Measurements from ENCODE around the gene PGM2. TPM values are rescaled to one million over a fixed set of nuclear protein-coding genes. Genes with fewer than 3 reads are reported as not detected.

PGM2 gene
- total and polyA plus RNA-seq, 10 of the 15 experiments (the other 5 are each of a cell fraction or from before 2014, with no cell fraction given), result 11.9 to 41.7 (median 37.1) TPM

DNA sequence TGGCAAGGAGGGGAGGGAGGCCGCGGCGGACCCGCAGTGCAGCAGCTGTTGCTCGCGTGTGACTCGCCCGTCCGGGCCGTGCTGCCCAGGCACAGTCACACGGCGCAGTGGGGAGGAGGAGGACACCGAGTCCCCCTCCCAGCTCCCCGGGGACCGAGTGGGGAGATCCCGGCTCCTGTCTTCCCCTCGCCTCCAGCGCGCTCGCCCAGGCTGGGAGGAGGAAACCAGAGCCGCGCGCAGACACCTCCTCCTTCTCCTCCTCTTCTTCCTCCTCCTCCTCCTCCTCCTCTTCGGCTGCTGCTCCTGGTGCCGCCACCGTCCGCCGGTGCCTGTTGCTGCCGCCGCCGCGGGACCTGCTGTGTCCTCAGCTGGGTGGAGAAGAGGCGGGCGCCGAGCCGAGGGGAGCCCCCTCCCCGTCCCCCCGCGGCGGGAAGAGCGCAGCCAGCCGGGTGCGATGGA lies 64.3 kb downstream of the PGM2 start, which contains the start of gene TBC1D1 (continued):
- TF ChIP-seq, protein P1, sequence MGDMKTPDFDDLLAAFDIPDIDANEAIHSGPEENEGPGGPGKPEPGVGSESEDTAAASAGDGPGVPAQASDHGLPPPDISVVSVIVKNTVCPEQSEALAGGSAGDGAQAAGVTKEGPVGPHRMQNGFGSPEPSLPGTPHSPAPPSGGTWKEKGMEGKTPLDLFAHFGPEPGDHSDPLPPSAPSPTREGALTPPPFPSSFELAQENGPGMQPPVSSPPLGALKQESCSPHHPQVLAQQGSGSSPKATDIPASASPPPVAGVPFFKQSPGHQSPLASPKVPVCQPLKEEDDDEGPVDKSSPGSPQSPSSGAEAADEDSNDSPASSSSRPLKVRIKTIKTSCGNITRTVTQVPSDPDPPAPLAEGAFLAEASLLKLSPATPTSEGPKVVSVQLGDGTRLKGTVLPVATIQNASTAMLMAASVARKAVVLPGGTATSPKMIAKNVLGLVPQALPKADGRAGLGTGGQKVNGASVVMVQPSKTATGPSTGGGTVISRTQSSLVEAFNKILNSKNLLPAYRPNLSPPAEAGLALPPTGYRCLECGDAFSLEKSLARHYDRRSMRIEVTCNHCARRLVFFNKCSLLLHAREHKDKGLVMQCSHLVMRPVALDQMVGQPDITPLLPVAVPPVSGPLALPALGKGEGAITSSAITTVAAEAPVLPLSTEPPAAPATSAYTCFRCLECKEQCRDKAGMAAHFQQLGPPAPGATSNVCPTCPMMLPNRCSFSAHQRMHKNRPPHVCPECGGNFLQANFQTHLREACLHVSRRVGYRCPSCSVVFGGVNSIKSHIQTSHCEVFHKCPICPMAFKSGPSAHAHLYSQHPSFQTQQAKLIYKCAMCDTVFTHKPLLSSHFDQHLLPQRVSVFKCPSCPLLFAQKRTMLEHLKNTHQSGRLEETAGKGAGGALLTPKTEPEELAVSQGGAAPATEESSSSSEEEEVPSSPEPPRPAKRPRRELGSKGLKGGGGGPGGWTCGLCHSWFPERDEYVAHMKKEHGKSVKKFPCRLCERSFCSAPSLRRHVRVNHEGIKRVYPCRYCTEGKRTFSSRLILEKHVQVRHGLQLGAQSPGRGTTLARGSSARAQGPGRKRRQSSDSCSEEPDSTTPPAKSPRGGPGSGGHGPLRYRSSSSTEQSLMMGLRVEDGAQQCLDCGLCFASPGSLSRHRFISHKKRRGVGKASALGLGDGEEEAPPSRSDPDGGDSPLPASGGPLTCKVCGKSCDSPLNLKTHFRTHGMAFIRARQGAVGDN (IDR thresholded peaks at IDR 0.05), result no peak
- TF ChIP-seq CBX5 (IDR thresholded peaks at IDR 0.05; ENCODE audit: low read depth) (no peak), RELA (IDR thresholded peaks at IDR 0.05; ENCODE audit: borderline replicate concordance, partially characterized antibody) (no peak), ZNF207 (IDR thresholded peaks at IDR 0.05; ENCODE audit: borderline replicate concordance) (no peak), NR2F1 (conservative IDR thresholded peaks at IDR 0.05) (no peak)
- TF ChIP-seq, protein P2, sequence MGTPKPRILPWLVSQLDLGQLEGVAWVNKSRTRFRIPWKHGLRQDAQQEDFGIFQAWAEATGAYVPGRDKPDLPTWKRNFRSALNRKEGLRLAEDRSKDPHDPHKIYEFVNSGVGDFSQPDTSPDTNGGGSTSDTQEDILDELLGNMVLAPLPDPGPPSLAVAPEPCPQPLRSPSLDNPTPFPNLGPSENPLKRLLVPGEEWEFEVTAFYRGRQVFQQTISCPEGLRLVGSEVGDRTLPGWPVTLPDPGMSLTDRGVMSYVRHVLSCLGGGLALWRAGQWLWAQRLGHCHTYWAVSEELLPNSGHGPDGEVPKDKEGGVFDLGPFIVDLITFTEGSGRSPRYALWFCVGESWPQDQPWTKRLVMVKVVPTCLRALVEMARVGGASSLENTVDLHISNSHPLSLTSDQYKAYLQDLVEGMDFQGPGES (IDR thresholded peaks at IDR 0.05), result no peak
